Skeletal muscle tissue (tissue), 4 donors: ENCODE data around the gene MYH1. TPM values are rescaled to one million over a fixed set of nuclear protein-coding genes. Genes with fewer than 3 reads are reported as not detected.

Source experiments
- H3K27ac ChIP-seq: one replicate; pipeline ENCODE4 v1.7.0; 2013; ENCODE audit warnings: mild to moderate bottlenecking, low read depth, low read length, inconsistent platforms
- H3K27me3 ChIP-seq, 3 donors: one replicate each; pipeline ENCODE4 v1.7.0; 2013; ENCODE audit warnings: low read length in 3 of 3; ENCODE audit not compliant: control insufficient read depth in 3 of 3, insufficient read depth in 3 of 3
- H3K36me3 ChIP-seq, 3 donors: one replicate each; pipeline ENCODE4 v1.7.0; 2013; ENCODE audit warnings: low read length in 3 of 3; ENCODE audit not compliant: control insufficient read depth in 3 of 3, insufficient read depth in 3 of 3
- H3K4me1 ChIP-seq, 3 donors: one replicate each; pipeline ENCODE4 v1.7.0; 2013; ENCODE audit warnings: low read length in 3 of 3, mild to moderate bottlenecking in 3 of 3; ENCODE audit not compliant: control insufficient read depth in 3 of 3, insufficient read depth in 3 of 3
- H3K4me3 ChIP-seq, 3 donors: one replicate each; pipeline ENCODE4 v1.7.0; 2013; ENCODE audit warnings: low read length in 3 of 3
- H3K9ac ChIP-seq, 3 donors: one replicate each; pipeline ENCODE4 v1.7.0; 2013; ENCODE audit warnings: low read length in 3 of 3, mild to moderate bottlenecking in 3 of 3, moderate library complexity in 2 of 3, low read depth in 1 of 3
- H3K9me3 ChIP-seq, 3 donors: one replicate each; pipeline ENCODE4 v1.7.0; 2013; ENCODE audit warnings: low read length in 3 of 3; ENCODE audit not compliant: control insufficient read depth in 3 of 3
- total RNA-seq: library from RNA; depleted of rRNA; stranded (reverse); fragments of >200 nt; gene quantifications from one replicate; pipeline ENCODE4 v1.2.3, GENCODE V29; 2014
- donor health status: Osteomylitis.

Gene MYH1
- total RNA-seq, 1 donor from 2014 or later, result 12.0 TPM

DNA sequence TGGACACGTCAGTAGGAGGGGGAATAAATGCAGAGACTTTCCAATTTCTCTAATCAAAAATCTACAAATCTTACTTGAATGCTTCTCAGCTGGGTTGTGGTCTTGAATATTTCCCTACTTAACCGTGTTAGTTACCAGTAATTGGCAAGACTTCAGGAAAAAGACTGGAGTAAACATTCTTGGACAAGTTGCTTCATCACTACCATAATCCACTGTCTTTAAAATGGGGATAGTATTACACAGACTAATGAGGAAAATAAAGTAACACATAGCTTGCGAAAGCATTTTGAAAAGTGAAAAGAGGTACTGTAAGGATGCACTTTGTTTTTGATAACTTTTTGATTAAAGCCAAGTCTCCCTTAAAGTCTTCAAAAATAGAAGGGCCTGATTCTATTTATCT lies 18.4 kb downstream of the MYH1 start:
- Histone ChIP-seq H3K27me3 (no peaks in the 10 kb centered on the region), H3K36me3 (peaks cover 3 to 65% (median 54%) of the 10 kb centered on the region in 3 donors), H3K27ac (no peak overlapping the region)

DNA sequence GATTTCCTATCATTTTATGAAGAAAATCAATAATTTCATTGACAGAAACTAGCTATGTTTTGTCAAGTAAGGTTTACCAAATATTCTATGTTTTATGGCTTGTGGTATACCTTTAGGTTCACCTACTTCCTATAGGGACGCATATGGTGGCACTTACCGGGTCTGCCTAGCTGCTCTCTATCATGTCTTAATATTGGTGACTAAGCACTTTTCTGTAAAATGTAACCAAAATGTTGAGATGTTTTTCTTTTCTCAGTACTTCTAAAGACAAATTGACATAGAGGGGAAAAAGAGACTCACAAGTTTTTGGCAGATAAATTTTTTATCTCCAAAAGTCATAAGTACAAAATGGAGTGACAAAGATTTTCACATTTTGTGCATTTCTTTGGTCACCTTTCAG lies 26.3 kb downstream of the MYH1 start:
- peaks cover 4 to 33% (median 31%) of the 10 kb centered on the region in 3 donors for H3K36me3 ChIP-seq
- H3K4me1 ChIP-seq, result no peaks in the 10 kb centered on the region
- H3K27me3 ChIP-seq, result no peaks in the 10 kb centered on the region
- H3K27ac ChIP-seq, result no peak overlapping the region
- no peak overlapping the region for H3K4me3 ChIP-seq
- no peaks in the 10 kb centered on the region for H3K9me3 ChIP-seq
- no peak overlapping the region for H3K9ac ChIP-seq

More for the DNA sequence above, 18.4 kb downstream of the MYH1 start:
- Histone ChIP-seq H3K4me3 (no peak overlapping the region), H3K9ac (no peak overlapping the region), H3K9me3 (no peaks in the 10 kb centered on the region), H3K4me1 (no peaks in the 10 kb centered on the region)

DNA sequence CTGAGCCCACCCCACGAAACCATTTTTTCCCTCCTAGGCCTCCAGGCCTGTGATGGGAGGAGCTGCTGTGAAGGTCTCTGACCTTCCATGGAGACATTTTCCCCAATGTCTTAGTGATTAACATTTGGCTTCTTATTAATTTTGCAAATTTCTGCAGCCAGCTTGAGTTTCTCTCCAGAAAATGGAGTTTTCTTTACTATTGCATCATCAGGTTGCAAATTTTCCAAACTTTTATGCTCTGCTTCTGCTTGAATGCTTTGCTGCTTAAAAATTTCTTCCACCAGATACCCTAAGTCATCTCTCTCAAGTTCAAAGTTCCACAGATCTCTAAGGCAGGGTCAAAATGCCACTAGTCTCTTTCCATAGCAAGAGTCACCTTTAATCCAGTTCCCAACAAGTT lies 36.1 kb downstream of the MYH1 start:
- H3K4me3 ChIP-seq, result no peak overlapping the region
- no peaks in the 10 kb centered on the region for H3K36me3 ChIP-seq
- no peaks in the 10 kb centered on the region for H3K4me1 ChIP-seq
- no peak overlapping the region for H3K9ac ChIP-seq
- H3K27me3 ChIP-seq, result no peaks in the 10 kb centered on the region
- H3K9me3 ChIP-seq, result no peaks in the 10 kb centered on the region
- no peak overlapping the region for H3K27ac ChIP-seq

DNA sequence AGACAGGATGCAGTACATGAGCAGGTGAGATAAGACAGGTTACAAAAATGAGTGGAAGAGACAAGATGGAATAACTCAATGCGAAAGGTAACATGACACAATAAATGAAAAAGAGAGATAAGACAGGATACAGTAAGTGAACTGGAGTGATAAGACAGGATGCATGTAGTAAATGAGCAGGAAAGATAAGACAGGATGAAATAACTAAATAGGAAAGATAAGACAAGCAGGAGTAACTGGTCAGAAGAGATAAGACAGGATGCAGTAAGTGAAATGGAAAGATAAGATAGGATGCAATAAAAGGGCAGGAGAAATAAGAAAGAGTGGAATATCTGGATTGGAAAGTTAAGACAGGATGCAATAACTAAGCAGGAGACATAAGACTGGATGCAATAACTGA lies 40.6 kb downstream of the MYH1 start:
- no peaks in the 10 kb centered on the region for H3K9me3 ChIP-seq
- H3K36me3 ChIP-seq, result no peaks in the 10 kb centered on the region
- H3K27me3 ChIP-seq, result no peaks in the 10 kb centered on the region
- no peak overlapping the region for H3K27ac ChIP-seq
- H3K4me3 ChIP-seq, result no peak overlapping the region
- no peak overlapping the region for H3K9ac ChIP-seq
- no peaks in the 10 kb centered on the region for H3K4me1 ChIP-seq

DNA sequence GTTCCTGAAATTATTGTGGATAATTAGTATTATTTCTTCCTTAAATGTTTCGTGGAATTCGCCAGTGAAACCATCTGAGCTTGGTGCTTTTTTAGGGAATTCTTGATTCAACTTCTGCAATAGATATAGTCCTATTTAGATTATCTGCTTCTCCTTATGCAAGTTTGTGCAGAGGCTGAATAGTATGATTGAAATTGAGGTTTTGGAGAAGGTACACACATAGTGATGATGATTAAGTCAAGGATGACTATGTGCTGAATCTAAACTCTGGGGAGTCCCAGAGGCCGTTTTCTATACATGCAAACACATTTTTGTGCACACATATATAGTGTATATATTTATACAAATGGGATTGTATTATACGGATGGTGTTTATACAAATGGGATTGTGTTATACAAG lies 43.8 kb downstream of the MYH1 start:
- Histone ChIP-seq H3K4me1 (no peaks in the 10 kb centered on the region), H3K4me3 (no peak overlapping the region), H3K9ac (no peak overlapping the region), H3K9me3 (no peaks in the 10 kb centered on the region), H3K27me3 (no peaks in the 10 kb centered on the region), H3K36me3 (no peaks in the 10 kb centered on the region), H3K27ac (no peak overlapping the region)

DNA sequence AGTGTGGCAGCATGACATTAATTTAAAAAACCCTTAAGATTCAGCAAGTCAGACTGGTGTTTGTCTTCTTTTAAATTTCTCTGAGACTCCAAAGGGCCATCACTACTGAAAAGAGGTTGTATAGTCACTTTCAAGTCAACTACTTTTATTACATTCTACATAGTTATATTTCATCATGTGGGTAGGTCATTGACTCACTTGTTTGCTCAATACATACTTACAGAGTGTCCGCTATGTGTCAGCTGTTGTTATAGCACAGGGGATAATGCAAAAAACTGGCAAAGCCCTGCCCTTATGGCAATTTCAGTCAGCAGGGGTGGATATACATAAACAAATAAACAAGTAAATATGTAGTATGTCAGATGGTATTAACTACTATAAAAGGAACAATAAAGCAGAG lies 46.5 kb downstream of the MYH1 start:
- Histone ChIP-seq H3K9ac (no peak overlapping the region), H3K4me1 (no peaks in the 10 kb centered on the region), H3K27ac (no peak overlapping the region), H3K4me3 (no peak overlapping the region), H3K36me3 (no peaks in the 10 kb centered on the region), H3K27me3 (no peaks in the 10 kb centered on the region), H3K9me3 (no peaks in the 10 kb centered on the region)

DNA sequence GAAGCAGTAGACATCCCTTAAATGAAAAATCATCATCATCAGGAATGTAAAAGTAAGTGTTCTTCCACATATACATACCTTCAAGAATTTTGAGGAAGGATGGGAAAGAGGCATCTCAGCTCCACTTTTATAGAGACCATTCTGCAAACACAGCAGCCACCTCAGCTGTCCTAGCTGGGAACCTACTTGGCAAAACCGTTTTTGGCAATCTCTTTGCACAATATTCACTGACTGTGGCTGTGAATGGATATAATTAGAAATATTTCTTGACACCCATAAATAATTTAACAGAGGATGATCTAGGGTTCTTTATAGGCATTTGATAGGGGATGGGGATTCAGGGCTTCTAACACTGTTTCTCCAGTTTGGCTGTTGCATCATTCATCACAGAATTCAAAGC lies 48.9 kb downstream of the MYH1 start, which contains the start of gene MYH4:
TSS of gene MYH4 (minus strand) at position 101 of the 400 bp plus-strand sequence. CDS start 2,814 bp downstream, outside the sequence.
- H3K27me3 ChIP-seq, result no peaks in the 10 kb centered on the region
- H3K27ac ChIP-seq, result no peak within 1 kb of the TSS
- no peaks in the 10 kb centered on the region for H3K9me3 ChIP-seq
- H3K4me3 ChIP-seq, result no peak within 1 kb of the TSS
- H3K36me3 ChIP-seq, result no peaks in the 10 kb centered on the region
- no peak within 1 kb of the TSS for H3K9ac ChIP-seq
- no peaks in the 10 kb centered on the region for H3K4me1 ChIP-seq

DNA sequence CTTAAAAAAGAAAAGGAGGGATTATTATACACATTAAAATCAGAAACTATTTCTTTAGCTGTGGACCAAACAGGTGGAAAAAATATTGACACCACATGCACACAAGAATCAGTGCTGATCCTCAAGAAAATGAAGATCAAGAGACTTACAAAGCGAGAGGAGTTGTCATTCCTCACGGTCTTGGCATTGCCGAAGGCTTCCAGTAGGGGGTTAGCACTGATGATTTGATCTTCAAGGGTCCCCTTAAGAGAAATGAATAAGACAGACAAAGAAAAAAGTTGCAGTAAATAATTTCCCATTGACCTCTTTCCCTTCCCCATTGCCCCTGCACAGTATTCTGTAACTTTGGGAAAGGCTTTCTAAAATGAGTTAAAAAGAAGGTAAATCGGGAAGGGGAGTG lies 54.9 kb downstream of the MYH1 start:
- Histone ChIP-seq H3K36me3 (peaks cover 0 to 2% (median 0%) of the 10 kb centered on the region in 3 donors), H3K27ac (no peak overlapping the region), H3K4me3 (no peak overlapping the region), H3K4me1 (no peaks in the 10 kb centered on the region), H3K9me3 (no peaks in the 10 kb centered on the region), H3K27me3 (no peaks in the 10 kb centered on the region), H3K9ac (no peak overlapping the region)

DNA sequence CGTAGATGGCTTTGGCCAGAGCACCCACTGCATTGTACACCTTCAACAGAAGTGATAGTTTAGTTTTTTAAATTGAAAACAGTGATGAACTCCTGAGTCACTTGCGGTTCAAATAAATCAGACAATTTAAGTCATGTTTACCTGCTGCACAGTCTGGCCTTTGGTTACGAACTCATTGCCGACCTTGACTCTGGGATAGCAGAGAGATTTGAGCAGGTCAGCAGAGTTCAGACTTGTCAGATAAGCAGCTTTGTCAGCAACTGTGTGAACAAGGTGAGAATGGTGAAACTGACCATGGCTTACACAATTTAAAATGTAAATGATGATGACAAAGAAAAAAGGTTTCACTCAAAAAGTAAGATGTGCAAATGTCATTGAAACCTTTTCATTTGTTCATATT lies 58.3 kb downstream of the MYH1 start:
- no peak overlapping the region for H3K27ac ChIP-seq
- H3K27me3 ChIP-seq, result no peaks in the 10 kb centered on the region
- peaks cover 0 to 2% (median 0%) of the 10 kb centered on the region in 3 donors for H3K36me3 ChIP-seq
- no peak overlapping the region for H3K9ac ChIP-seq
- H3K4me1 ChIP-seq, result no peaks in the 10 kb centered on the region
- H3K9me3 ChIP-seq, result no peaks in the 10 kb centered on the region
- no peak overlapping the region for H3K4me3 ChIP-seq

DNA sequence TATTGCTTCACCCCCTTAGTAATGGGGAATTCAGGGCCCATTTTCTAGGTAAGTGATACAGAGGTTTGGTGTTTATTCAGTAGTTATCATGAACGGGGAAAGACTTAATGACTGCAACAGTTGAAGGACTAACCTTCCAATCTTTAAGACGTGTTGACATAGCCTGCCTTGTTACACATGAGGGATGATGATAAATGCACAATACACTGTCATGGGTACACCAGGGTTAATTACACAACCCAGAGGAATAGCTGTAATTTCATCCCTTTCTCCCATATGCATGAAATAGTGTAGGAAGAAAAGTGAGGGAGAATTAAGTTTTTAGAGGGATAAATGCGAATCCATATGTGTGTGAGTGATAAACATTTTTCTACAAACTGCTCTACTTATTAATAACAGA lies 59.6 kb downstream of the MYH1 start:
- no peak overlapping the region for H3K9ac ChIP-seq
- no peaks in the 10 kb centered on the region for H3K4me1 ChIP-seq
- H3K27me3 ChIP-seq, result no peaks in the 10 kb centered on the region
- H3K9me3 ChIP-seq, result no peaks in the 10 kb centered on the region
- no peak overlapping the region for H3K4me3 ChIP-seq
- H3K27ac ChIP-seq, result no peak overlapping the region
- H3K36me3 ChIP-seq, result peaks cover 0 to 2% (median 0%) of the 10 kb centered on the region in 3 donors

DNA sequence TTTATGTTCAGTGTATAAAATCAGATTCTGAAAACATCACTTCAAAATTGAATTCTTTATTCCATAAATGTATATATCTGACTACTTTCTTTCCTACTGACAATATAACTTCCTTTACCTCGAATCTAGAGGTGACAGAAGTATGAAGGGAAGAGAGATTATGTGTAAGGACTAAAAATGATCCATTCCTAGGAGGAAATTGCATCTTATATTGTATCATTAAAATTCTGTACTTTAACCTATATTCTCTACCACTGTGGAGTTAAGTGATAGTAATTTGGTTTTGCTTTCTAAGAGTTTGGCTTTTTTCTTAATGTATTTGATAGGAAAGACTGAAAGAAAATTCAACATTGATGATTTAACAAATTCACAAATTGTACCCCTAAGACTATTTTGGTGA lies 60.4 kb downstream of the MYH1 start:
- H3K4me3 ChIP-seq, result no peak overlapping the region
- peaks cover 0 to 2% (median 0%) of the 10 kb centered on the region in 3 donors for H3K36me3 ChIP-seq
- no peak overlapping the region for H3K9ac ChIP-seq
- no peaks in the 10 kb centered on the region for H3K4me1 ChIP-seq
- H3K27me3 ChIP-seq, result no peaks in the 10 kb centered on the region
- H3K9me3 ChIP-seq, result no peaks in the 10 kb centered on the region
- no peak overlapping the region for H3K27ac ChIP-seq
